Sigmoid colon (tissue), 4 donors: ENCODE measurements around the gene FAM161A.

Experiments used
- CTCF ChIP-seq, 4 experiments: fragments of 450-650 bp in 3 of 4; fragments of 200-600 bp in 1 of 4; IDR thresholded peaks; one replicate each; pipeline ENCODE4 v1.5.1; 2016 to 2019; ENCODE audit warnings: antibody characterized with exemption in 4 of 4, mild to moderate bottlenecking in 3 of 4, moderate library complexity in 2 of 4
- EP300 ChIP-seq, 4 donors: sonication (generic); formaldehyde crosslinking; IDR thresholded peaks; one replicate each; pipeline ENCODE4 v1.6.1; 2017; ENCODE audit warnings: antibody characterized with exemption in 4 of 4
- POLR2AphosphoS5 ChIP-seq, 4 donors: sonication (generic); formaldehyde crosslinking; IDR thresholded peaks; one replicate each; pipeline ENCODE4 v1.6.1; 2017; ENCODE audit warnings: antibody characterized with exemption in 4 of 4

DNA sequence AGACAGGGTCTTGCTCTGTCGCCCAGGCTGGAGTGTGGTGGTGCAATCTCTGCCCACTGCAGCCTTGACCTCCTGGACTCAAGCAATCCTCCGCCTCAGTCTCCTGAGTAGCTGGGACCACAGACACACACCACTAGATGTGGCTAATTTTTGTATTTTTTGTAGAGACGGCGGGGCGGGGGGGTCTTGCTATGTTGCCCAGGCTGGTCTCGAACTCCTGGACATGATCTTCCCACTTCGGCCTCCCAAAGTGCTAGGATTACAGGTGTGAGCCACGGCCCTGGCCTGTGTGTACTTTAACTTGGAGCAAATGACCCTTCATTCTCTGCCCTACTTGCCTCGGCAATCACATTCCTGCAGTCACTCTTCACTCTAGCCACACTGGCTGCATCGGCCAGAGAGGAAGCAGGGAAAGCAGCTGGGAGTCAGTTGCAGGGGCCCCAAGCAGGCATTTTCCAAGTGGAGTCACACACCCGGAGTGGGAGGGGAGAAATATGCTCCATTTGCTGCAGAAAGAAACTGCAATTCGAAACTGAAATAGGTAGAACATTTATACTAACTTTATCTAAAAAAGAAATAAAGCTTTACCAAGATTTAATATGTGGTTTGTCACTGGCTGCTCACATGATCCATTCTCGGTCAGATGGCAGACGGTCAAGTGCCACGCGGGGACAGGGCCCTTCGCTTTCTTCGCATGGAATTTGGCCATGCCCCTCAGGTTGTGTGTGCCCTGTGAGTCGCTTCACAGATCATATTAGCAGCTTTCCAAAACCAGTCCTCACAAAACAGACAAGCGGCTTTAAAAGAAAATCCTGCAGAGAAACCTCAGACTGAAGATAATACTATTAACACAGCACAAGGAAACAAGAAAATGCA lies 37.1 kb downstream of the FAM161A start:
- no peak for TF ChIP-seq CTCF (IDR thresholded peaks at IDR 0.05)
- TF ChIP-seq EP300 (IDR thresholded peaks at IDR 0.05): no peak
- TF ChIP-seq POLR2AphosphoS5 (IDR thresholded peaks at IDR 0.05): no peak
